Ovary (tissue), 9 donors: ENCODE results near the gene RGS3. TPM values are rescaled to one million over a fixed set of nuclear protein-coding genes. Genes with fewer than 3 reads are reported as not detected.

ENCODE experiments used
- DNase-seq, 5 donors: peaks; one replicate each; pipeline ENCODE4 v3.0.0-alpha.2; 2019 to 2020
- H3K27ac ChIP-seq, 2 donors: fragments of 200-600 bp; one replicate each; pipeline versions ENCODE4 v1.5.1 to v1.8.0; 2019 to 2022
- H3K27me3 ChIP-seq: fragments of 200-600 bp; one replicate; pipeline ENCODE4 v1.8.0; 2022
- H3K36me3 ChIP-seq: fragments of 200-600 bp; sonication (generic); one replicate; pipeline ENCODE4 v1.5.1; 2019
- H3K4me1 ChIP-seq: one replicate; pipeline ENCODE4 v1.8.1; 2013; ENCODE audit warnings: mild to moderate bottlenecking, moderate library complexity; ENCODE audit not compliant: insufficient read depth
- H3K4me3 ChIP-seq: fragments of 200-600 bp; sonication (generic); one replicate; pipeline ENCODE4 v1.5.1; 2017
- H3K9me3 ChIP-seq, 2 donors: fragments of 200-600 bp in 1 of 2; sonication (generic) in 1 of 2; one replicate each; pipeline versions ENCODE4 v1.5.1 to v1.8.1; 2013 to 2019; ENCODE audit warnings: mild to moderate bottlenecking in 1 of 2, moderate library complexity in 1 of 2
- CTCF ChIP-seq, 3 donors: fragments of 450-650 bp in 2 of 3; fragments of 200-600 bp in 1 of 3; IDR thresholded peaks; one replicate each; pipeline versions ENCODE4 v1.5.1 to v1.8.0; 2016 to 2022; ENCODE audit warnings: antibody characterized with exemption in 3 of 3, mild to moderate bottlenecking in 1 of 3
- EP300 ChIP-seq: sonication (generic); formaldehyde crosslinking; IDR thresholded peaks from one replicate; pipeline ENCODE4 v1.6.1; 2017; ENCODE audit warnings: antibody characterized with exemption
- POLR2A ChIP-seq: fragments of 450-650 bp; IDR thresholded peaks from one replicate; pipeline ENCODE4 v1.6.1; 2017; ENCODE audit warnings: antibody characterized with exemption, mild to moderate bottlenecking, moderate library complexity
- WGBS, 3 donors: extraction: QIAGEN DNeasy Blood & Tissue Kit in 1 of 3; methylation state at CpG; one replicate each; pipeline versions ENCODE4 v1.1.5 to v1.1.7; 2013 to 2017; 5-methylcytosine and 5-hydroxymethylcytosine counted together
- intact Hi-C, 4 donors: fragments of 100-400 bp; cut with DNase I; formaldehyde crosslinking; loops; one replicate each; pipeline versions ENCODE4 v1.11.0 to v1.15.1; 2022 to 2023
- polyA plus RNA-seq, 2 donors: library from polyadenylated mRNA; stranded (reverse); fragments of 200-250 nt in 1 of 2; fragments of 350-450 nt in 1 of 2; fragmentation: Illumina TruSeq in 1 of 2; extraction: RNeasy Lipid Tissue Mini Kit (QIAGEN cat#74804) in 1 of 2; gene quantifications; one replicate each; pipeline ENCODE4 v1.2.3, GENCODE V29; 2013 to 2014
- total RNA-seq, 7 donors: library from RNA; depleted of rRNA in 2 of 7; stranded (reverse); fragments of >200 nt in 2 of 7; fragmentation: NEBNext Ultra II Directional in 3 of 7; extraction: Animal tissue kit (Norgen Biotek cat#: 25700) in 3 of 7; gene quantifications; one replicate each; pipeline versions ENCODE4 v1.1.0 to v1.2.4, GENCODE V29; 2016 to 2023
- donor health status: DM: no; HTN: no; CAD: no; lungs with moderate emphysema.
- donor health status: DM: no; HTN: no; CAD: no.
- donor health status: Bipolar disorder and iron deficiency.
- donor health status: DM: yes; HTN: yes; CAD: no.
- donor health status: DM: no; HTN: no; CAD: no.
- donor health status: DM: yes; HTN: yes; CAD: no.

RGS3 gene
- total and polyA plus RNA-seq, 9 donors: 6.1 to 49.3 (median 15.4) TPM

DNA sequence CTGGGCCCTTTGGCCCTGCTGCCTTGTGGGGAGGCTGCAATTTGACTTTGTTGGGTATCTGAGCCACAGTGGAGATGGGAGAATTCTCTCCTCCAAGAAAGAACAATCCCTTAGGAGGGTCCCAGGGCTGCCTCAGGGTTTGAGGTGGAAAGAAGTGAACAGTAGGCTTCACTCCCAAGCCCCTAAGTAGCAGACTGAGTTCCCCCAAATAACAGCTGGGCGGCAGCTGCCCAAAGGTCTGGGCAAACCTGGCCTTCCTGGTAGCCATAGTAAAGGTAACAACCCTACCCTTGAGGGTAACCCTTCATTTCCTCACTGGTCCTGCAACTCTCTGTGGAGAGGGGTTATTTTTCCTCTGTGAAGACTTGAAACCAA lies 746 bp downstream of the RGS3 start:
- Histone ChIP-seq H3K4me3 (no peak overlapping the region), H3K27ac (no peak overlapping the region), H3K9me3 (no peaks in the 10 kb centered on the region), H3K27me3 (no peaks in the 10 kb centered on the region), H3K36me3 (no peaks in the 10 kb centered on the region), H3K4me1 (peaks cover 2% of the 10 kb centered on the region)
- DNase-seq: no peak
- 94 to 100% (median 95%) methylated on average over 1 of the region's 1 CpG for WGBS, 3 donors
- intact Hi-C loops: no loop called here
- TF ChIP-seq POLR2A (no peak), EP300 (no peak), CTCF (IDR thresholded peaks at IDR 0.05) (no peak)

GRCh38 chr9:113465599-113466140 lies 2.1 kb downstream of the RGS3 start:
- TF ChIP-seq EP300 (no peak), POLR2A (no peak), CTCF (IDR thresholded peaks at IDR 0.05) (no peak)
- Histone ChIP-seq H3K27me3 (no peaks in the 10 kb centered on the region), H3K4me3 (no peak overlapping the region), H3K36me3 (no peaks in the 10 kb centered on the region), H3K4me1 (peaks cover 2% of the 10 kb centered on the region), H3K9me3 (no peaks in the 10 kb centered on the region), H3K27ac (no peak overlapping the region)
- intact Hi-C loops: no loop called here
- WGBS, 3 donors: 93 to 97% (median 95%) methylated on average over 2 of the region's 2 CpGs
- DNase-seq: no peak

- intact Hi-C loops: no loop called here
- WGBS, 3 donors: 96 to 100% (median 96%) methylated on average over 2 of the region's 2 CpGs
- Histone ChIP-seq H3K4me1 (peaks cover 2% of the 10 kb centered on the region), H3K9me3 (no peaks in the 10 kb centered on the region), H3K4me3 (no peak overlapping the region), H3K36me3 (no peaks in the 10 kb centered on the region), H3K27ac (no peak overlapping the region), H3K27me3 (no peaks in the 10 kb centered on the region)
- no peak for DNase-seq
- TF ChIP-seq CTCF (IDR thresholded peaks at IDR 0.05) (no peak), POLR2A (no peak), EP300 (no peak)
Measured at GRCh38 chr9:113467183-113467582, 3.7 kb downstream of the RGS3 start.

- no peak for TF ChIP-seq POLR2A
- no peak for TF ChIP-seq CTCF (IDR thresholded peaks at IDR 0.05)
- no peak for TF ChIP-seq EP300
- Histone ChIP-seq H3K4me1 (no peaks in the 10 kb centered on the region), H3K27me3 (no peaks in the 10 kb centered on the region), H3K9me3 (no peaks in the 10 kb centered on the region), H3K36me3 (no peaks in the 10 kb centered on the region), H3K27ac (peak overlapping the region in 1 of 2 donors; percentile 39), H3K4me3 (no peak overlapping the region)
- intact Hi-C loops: no loop called here
- peak in 1 of 5 donors; percentile 39 for DNase-seq
- 34 to 53% (median 42%) methylated on average over 6 of the region's 6 CpGs for WGBS, 3 donors
Measured at GRCh38 chr9:113468716-113469448, 5.4 kb downstream of the RGS3 start.
